WTC11 (cell line): ENCODE data around the gene VSIG4. TPM values are rescaled to one million over a fixed set of nuclear protein-coding genes. Genes with fewer than 3 reads are reported as not detected.

Source experiments
- ATAC-seq: fragments of 200-7000 bp; cut with Tn5 transposase; 2 replicates; pipeline ENCODE4 v1.10.0; 2021; ENCODE audit warnings: mild to moderate bottlenecking, moderate library complexity
- CTCF ChIA-PET: fragments of 300-600 bp; sonication (Branson Sonifier 250); formaldehyde crosslinking; loops from one replicate; lab custom pipeline; 2021; ENCODE audit warnings: antibody characterized with exemption; lab: Charles Lee
- POLR2A ChIA-PET: fragments of 350-600 bp; sonication (Branson Sonifier 250); formaldehyde crosslinking; loops from one replicate; lab custom pipeline; 2021; ENCODE audit warnings: antibody characterized with exemption; lab: Charles Lee
- DNase-seq: peaks from one replicate; pipeline ENCODE4 v3.0.0; 2021; ENCODE audit warnings: low spot score
- H3K27ac Mint-ChIP-seq: 2 replicates; pipeline ENCODE4 v1.8.0; 2021; ENCODE audit warnings: mixed read lengths
- H3K27me3 Mint-ChIP-seq: 2 replicates; pipeline ENCODE4 v1.8.0; 2021; ENCODE audit warnings: low read depth, mild to moderate bottlenecking, moderate library complexity, mixed read lengths
- H3K36me3 Mint-ChIP-seq: 2 replicates; pipeline ENCODE4 v1.8.0; 2021; ENCODE audit warnings: mixed read lengths
- H3K4me1 Mint-ChIP-seq: 2 replicates; pipeline ENCODE4 v1.8.0; 2022; ENCODE audit warnings: mixed read lengths
- H3K4me3 Mint-ChIP-seq: 2 replicates; pipeline ENCODE4 v1.8.0; 2021; ENCODE audit warnings: mild to moderate bottlenecking, moderate library complexity, mixed read lengths
- H3K9me3 Mint-ChIP-seq: 2 replicates; pipeline ENCODE4 v1.8.0; 2021; ENCODE audit warnings: mixed read lengths
- CREB1 ChIP-seq: sonication (generic); formaldehyde crosslinking; IDR thresholded peaks from 2 replicates; pipeline ENCODE4 v1.8.0; 2023; ENCODE audit warnings: mild to moderate bottlenecking, missing genetic modification reagents
- FOXJ3 ChIP-seq: sonication (generic); formaldehyde crosslinking; IDR thresholded peaks from 2 replicates; pipeline ENCODE4 v1.9.0; 2021; ENCODE audit warnings: missing genetic modification reagents, mild to moderate bottlenecking, borderline replicate concordance
- FOXP1 ChIP-seq: sonication (generic); formaldehyde crosslinking; IDR thresholded peaks from 2 replicates; pipeline ENCODE4 v1.8.0; 2022; ENCODE audit warnings: missing genetic modification reagents, mild to moderate bottlenecking, moderate library complexity, borderline replicate concordance
- GTF2I ChIP-seq: fragments of 250-450 bp; sonication (Bioruptor Pico); conservative IDR thresholded peaks from 2 replicates; pipeline ENCODE4 v1.4.0; 2021; ENCODE audit warnings: mild to moderate bottlenecking
- PRRX2 ChIP-seq: fragments of 250-450 bp; sonication (Bioruptor Pico); IDR thresholded peaks from 2 replicates; pipeline ENCODE4 v1.8.0; 2021; ENCODE audit warnings: mild to moderate bottlenecking
- SMAD3 ChIP-seq: sonication (generic); formaldehyde crosslinking; IDR thresholded peaks from 2 replicates; pipeline ENCODE4 v1.8.0; 2022; ENCODE audit warnings: missing genetic modification reagents, mild to moderate bottlenecking, borderline replicate concordance
- SOX15 ChIP-seq: fragments of 250-450 bp; sonication (Bioruptor Pico); IDR thresholded peaks from 2 replicates; pipeline ENCODE4 v1.9.0; 2021; ENCODE audit warnings: mild to moderate bottlenecking
- TCF7 ChIP-seq: sonication (generic); formaldehyde crosslinking; IDR thresholded peaks from 2 replicates; pipeline ENCODE4 v1.8.0; 2022; ENCODE audit warnings: mild to moderate bottlenecking, low read depth, missing genetic modification reagents, moderate library complexity
- TP53 ChIP-seq: sonication (generic); formaldehyde crosslinking; IDR thresholded peaks from 2 replicates; pipeline ENCODE4 v1.8.1; 2023; ENCODE audit warnings: mild to moderate bottlenecking, missing genetic modification reagents
- ZNF138 ChIP-seq: sonication (generic); formaldehyde crosslinking; conservative IDR thresholded peaks from 2 replicates; pipeline ENCODE4 v1.8.1; 2022; ENCODE audit warnings: mild to moderate bottlenecking, moderate library complexity, missing genetic modification reagents
- ZNF219 ChIP-seq: sonication (generic); formaldehyde crosslinking; IDR thresholded peaks from 2 replicates; pipeline ENCODE4 v1.8.0; 2023; ENCODE audit warnings: missing genetic modification reagents, mild to moderate bottlenecking, borderline replicate concordance
- ZNF263 ChIP-seq: sonication (generic); formaldehyde crosslinking; IDR thresholded peaks from 2 replicates; pipeline ENCODE4 v1.8.1; 2022; ENCODE audit warnings: low read depth, mild to moderate bottlenecking, moderate library complexity, missing genetic modification reagents
- ZNF396 ChIP-seq: fragments of 250-450 bp; sonication (Bioruptor Pico); IDR thresholded peaks from 2 replicates; pipeline ENCODE4 v1.8.0; 2021; ENCODE audit warnings: mild to moderate bottlenecking, moderate library complexity, borderline replicate concordance
- total RNA-seq: library from RNA; stranded (reverse); gene quantifications from 3 replicates; pipeline ENCODE4 v1.2.3, GENCODE V29; 2021
- TF ChIP-seq, protein P1 (sequence below): fragments of 250-450 bp; sonication (Bioruptor Pico); IDR thresholded peaks from 2 replicates; pipeline ENCODE4 v1.9.0; 2021; ENCODE audit warnings: mild to moderate bottlenecking, borderline replicate concordance
- TF ChIP-seq, protein P2 (sequence below): sonication (generic); formaldehyde crosslinking; IDR thresholded peaks from 2 replicates; pipeline ENCODE4 v1.8.0; 2022; ENCODE audit warnings: mild to moderate bottlenecking, missing genetic modification reagents
- TF ChIP-seq, protein P3 (sequence below): sonication (generic); formaldehyde crosslinking; IDR thresholded peaks from 2 replicates; pipeline ENCODE4 v1.8.1; 2022; ENCODE audit warnings: mild to moderate bottlenecking, moderate library complexity, missing genetic modification reagents
- TF ChIP-seq, protein P4 (sequence below): sonication (generic); formaldehyde crosslinking; IDR thresholded peaks from 2 replicates; pipeline ENCODE4 v1.8.1; 2022; ENCODE audit warnings: low read depth, missing genetic modification reagents, borderline replicate concordance
- TF ChIP-seq, protein P5 (sequence below): sonication (generic); formaldehyde crosslinking; IDR thresholded peaks from 2 replicates; pipeline ENCODE4 v1.8.1; 2023; ENCODE audit warnings: mild to moderate bottlenecking, missing genetic modification reagents, moderate library complexity
- TF ChIP-seq, protein P6 (sequence below): fragments of 200-600 bp; IDR thresholded peaks from 2 replicates; pipeline ENCODE4 v1.8.0; 2022; ENCODE audit warnings: antibody characterized with exemption

Gene VSIG4
- total RNA-seq, 1 experiment from 2014 or later: 0.24 TPM

DNA sequence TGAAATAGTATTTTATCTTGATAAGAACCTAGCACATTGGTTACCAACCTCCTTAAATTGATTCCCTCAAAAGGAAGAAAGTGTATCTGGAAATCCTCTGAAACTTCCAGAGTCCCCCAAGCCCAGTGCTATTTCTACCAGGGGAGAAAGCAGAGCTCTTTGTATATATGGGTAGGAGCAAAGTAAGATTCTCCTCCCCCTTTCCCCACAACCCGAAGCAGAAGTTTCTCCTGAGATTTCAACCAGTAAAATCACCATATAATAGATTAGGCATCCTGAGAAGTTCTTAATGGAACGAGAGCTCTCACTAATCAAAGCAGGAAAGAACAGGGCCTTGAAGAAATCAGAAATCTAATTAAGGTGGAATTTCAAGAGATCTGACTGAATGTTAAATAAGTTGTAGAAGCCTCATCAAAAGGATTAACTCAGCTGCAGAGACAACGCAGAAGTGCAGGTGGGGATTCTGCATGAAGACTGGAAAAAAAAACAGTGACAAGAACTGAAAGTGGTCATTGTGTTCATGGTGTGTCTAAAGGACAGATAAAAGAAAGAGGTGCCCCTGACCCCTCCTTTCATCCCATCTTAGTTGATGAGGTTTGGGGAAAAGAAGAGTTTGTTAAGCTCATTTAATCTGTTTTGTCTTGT is 39.1 kb downstream of the VSIG4 start (continued):
- TF ChIP-seq, protein P1, sequence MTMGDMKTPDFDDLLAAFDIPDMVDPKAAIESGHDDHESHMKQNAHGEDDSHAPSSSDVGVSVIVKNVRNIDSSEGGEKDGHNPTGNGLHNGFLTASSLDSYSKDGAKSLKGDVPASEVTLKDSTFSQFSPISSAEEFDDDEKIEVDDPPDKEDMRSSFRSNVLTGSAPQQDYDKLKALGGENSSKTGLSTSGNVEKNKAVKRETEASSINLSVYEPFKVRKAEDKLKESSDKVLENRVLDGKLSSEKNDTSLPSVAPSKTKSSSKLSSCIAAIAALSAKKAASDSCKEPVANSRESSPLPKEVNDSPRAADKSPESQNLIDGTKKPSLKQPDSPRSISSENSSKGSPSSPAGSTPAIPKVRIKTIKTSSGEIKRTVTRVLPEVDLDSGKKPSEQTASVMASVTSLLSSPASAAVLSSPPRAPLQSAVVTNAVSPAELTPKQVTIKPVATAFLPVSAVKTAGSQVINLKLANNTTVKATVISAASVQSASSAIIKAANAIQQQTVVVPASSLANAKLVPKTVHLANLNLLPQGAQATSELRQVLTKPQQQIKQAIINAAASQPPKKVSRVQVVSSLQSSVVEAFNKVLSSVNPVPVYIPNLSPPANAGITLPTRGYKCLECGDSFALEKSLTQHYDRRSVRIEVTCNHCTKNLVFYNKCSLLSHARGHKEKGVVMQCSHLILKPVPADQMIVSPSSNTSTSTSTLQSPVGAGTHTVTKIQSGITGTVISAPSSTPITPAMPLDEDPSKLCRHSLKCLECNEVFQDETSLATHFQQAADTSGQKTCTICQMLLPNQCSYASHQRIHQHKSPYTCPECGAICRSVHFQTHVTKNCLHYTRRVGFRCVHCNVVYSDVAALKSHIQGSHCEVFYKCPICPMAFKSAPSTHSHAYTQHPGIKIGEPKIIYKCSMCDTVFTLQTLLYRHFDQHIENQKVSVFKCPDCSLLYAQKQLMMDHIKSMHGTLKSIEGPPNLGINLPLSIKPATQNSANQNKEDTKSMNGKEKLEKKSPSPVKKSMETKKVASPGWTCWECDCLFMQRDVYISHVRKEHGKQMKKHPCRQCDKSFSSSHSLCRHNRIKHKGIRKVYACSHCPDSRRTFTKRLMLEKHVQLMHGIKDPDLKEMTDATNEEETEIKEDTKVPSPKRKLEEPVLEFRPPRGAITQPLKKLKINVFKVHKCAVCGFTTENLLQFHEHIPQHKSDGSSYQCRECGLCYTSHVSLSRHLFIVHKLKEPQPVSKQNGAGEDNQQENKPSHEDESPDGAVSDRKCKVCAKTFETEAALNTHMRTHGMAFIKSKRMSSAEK (CRISPR knock-in tag): no peak
- TF ChIP-seq SOX15 (CRISPR knock-in tag) (no peak), TP53 (CRISPR knock-in tag) (no peak), ZNF219 (CRISPR knock-in tag) (no peak), ZNF138 (CRISPR knock-in tag) (no peak), CREB1 (no peak)
- TF ChIP-seq, protein P2, sequence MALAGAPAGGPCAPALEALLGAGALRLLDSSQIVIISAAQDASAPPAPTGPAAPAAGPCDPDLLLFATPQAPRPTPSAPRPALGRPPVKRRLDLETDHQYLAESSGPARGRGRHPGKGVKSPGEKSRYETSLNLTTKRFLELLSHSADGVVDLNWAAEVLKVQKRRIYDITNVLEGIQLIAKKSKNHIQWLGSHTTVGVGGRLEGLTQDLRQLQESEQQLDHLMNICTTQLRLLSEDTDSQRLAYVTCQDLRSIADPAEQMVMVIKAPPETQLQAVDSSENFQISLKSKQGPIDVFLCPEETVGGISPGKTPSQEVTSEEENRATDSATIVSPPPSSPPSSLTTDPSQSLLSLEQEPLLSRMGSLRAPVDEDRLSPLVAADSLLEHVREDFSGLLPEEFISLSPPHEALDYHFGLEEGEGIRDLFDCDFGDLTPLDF (CRISPR knock-in tag): no peak

DNA sequence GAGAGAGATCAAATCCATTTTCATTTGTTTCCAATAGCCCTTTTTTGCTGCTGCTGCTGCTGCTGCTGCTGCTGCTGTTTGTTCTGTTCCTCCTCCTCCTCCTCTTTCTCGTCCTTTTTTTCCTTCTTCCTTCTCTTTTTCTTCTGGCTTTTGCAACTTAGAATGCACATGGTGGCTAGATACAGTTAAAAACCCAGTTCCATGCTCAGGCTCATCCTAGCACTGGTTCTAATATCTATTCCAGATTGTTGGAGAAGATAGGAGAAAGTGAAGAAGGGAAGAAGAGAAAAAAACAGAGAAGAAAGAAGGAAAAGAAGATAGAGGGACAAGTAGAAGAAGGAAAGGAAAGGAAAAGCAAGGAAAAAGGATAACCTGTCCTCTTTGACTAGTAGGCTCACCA is 39.7 kb downstream of the VSIG4 start:
- TF ChIP-seq GTF2I (CRISPR knock-in tag) (no peak), SMAD3 (CRISPR knock-in tag) (no peak), TCF7 (no peak)
- TF ChIP-seq, protein P3, sequence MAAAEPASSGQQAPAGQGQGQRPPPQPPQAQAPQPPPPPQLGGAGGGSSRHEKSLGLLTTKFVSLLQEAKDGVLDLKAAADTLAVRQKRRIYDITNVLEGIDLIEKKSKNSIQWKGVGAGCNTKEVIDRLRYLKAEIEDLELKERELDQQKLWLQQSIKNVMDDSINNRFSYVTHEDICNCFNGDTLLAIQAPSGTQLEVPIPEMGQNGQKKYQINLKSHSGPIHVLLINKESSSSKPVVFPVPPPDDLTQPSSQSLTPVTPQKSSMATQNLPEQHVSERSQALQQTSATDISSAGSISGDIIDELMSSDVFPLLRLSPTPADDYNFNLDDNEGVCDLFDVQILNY (CRISPR knock-in tag): no peak
- TF ChIP-seq, all 79 proteins: peak for 0
- no peak overlapping the region for H3K27ac Mint-ChIP-seq
- DNase-seq (no peak), ATAC-seq (no peak)
- no peaks in the 10 kb centered on the region for H3K36me3 Mint-ChIP-seq
- H3K9me3 Mint-ChIP-seq: 0 out of 2 replicates have a peak, but pooled peaks cover 4% of the 10 kb centered on the region
- H3K4me3 Mint-ChIP-seq: no peak overlapping the region
- 0 out of 2 replicates have a peak, but pooled peaks cover 6% of the 10 kb centered on the region for H3K4me1 Mint-ChIP-seq
- ChIA-PET POLR2A (no interaction called here), CTCF (no interaction called here)
- H3K27me3 Mint-ChIP-seq: no peaks in the 10 kb centered on the region; the same call in 1 of the 2 replicates

DNA sequence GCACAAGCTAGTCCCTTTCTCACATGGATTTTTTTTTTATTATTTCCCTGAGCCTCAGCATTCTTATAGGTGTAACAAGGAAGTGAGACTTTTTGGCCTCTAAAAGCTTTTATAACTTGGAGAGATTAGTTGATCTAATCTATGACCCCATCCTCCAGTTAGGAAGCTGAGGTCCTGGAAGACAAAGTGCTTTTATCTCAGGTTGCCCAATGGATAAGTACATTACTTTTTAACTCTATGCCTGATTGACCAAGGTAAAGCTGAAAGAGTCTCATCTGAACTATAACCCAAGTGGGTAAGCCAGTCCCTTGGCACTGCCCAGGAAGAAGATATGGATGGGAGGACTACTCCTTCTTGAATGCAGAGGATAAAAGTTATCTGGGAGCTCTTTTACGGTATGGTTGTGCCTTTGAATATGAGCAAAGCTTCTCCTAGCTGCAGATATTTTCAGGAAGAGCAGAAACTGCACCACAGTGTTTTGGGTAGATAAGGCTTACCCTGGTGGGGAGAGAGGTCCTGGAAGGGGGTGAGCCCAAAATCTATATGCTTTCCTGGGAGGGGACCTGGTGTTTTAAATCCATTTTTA is 40.2 kb downstream of the VSIG4 start:
- DNase-seq (no peak), ATAC-seq (no peak)
- ChIA-PET POLR2A (no interaction called here), CTCF (no interaction called here)
- Mint-ChIP-seq H3K9me3 (0 out of 2 replicates have a peak, but pooled peaks cover 3% of the 10 kb centered on the region), H3K36me3 (no peaks in the 10 kb centered on the region), H3K4me1 (0 out of 2 replicates have a peak, but pooled peaks cover 6% of the 10 kb centered on the region), H3K4me3 (no peak overlapping the region), H3K27me3 (no peaks in the 10 kb centered on the region), H3K27ac (no peak overlapping the region)
- TF ChIP-seq, protein P4, sequence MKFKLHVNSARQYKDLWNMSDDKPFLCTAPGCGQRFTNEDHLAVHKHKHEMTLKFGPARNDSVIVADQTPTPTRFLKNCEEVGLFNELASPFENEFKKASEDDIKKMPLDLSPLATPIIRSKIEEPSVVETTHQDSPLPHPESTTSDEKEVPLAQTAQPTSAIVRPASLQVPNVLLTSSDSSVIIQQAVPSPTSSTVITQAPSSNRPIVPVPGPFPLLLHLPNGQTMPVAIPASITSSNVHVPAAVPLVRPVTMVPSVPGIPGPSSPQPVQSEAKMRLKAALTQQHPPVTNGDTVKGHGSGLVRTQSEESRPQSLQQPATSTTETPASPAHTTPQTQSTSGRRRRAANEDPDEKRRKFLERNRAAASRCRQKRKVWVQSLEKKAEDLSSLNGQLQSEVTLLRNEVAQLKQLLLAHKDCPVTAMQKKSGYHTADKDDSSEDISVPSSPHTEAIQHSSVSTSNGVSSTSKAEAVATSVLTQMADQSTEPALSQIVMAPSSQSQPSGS (CRISPR knock-in tag): no peak
- TF ChIP-seq FOXJ3 (CRISPR knock-in tag): no peak
- TF ChIP-seq, protein P5, sequence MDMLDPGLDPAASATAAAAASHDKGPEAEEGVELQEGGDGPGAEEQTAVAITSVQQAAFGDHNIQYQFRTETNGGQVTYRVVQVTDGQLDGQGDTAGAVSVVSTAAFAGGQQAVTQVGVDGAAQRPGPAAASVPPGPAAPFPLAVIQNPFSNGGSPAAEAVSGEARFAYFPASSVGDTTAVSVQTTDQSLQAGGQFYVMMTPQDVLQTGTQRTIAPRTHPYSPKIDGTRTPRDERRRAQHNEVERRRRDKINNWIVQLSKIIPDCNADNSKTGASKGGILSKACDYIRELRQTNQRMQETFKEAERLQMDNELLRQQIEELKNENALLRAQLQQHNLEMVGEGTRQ (CRISPR knock-in tag): no peak
- no peak for TF ChIP-seq ZNF396 (CRISPR knock-in tag)
- TF ChIP-seq, protein P2 (CRISPR knock-in tag): no peak
- TF ChIP-seq, protein P6, sequence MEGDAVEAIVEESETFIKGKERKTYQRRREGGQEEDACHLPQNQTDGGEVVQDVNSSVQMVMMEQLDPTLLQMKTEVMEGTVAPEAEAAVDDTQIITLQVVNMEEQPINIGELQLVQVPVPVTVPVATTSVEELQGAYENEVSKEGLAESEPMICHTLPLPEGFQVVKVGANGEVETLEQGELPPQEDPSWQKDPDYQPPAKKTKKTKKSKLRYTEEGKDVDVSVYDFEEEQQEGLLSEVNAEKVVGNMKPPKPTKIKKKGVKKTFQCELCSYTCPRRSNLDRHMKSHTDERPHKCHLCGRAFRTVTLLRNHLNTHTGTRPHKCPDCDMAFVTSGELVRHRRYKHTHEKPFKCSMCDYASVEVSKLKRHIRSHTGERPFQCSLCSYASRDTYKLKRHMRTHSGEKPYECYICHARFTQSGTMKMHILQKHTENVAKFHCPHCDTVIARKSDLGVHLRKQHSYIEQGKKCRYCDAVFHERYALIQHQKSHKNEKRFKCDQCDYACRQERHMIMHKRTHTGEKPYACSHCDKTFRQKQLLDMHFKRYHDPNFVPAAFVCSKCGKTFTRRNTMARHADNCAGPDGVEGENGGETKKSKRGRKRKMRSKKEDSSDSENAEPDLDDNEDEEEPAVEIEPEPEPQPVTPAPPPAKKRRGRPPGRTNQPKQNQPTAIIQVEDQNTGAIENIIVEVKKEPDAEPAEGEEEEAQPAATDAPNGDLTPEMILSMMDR: no peak
- TF ChIP-seq ZNF263 (CRISPR knock-in tag): no peak
- no peak for TF ChIP-seq SOX15 (CRISPR knock-in tag)
- no peak for TF ChIP-seq PRRX2 (CRISPR knock-in tag)
- no peak for TF ChIP-seq FOXP1
